Upper lobe of right lung (tissue), 1 donor: ENCODE data around the gene ROR2. TPM values are rescaled to one million over a fixed set of nuclear protein-coding genes. Genes with fewer than 3 reads are reported as not detected.

Source experiments
- ATAC-seq: fragments of 200-7000 bp; cut with Tn5 transposase; one replicate; pipeline ENCODE4 v1.9.1; 2020; ENCODE audit warnings: mild to moderate bottlenecking, moderate library complexity
- DNase-seq: peaks from one replicate; pipeline ENCODE4 v3.0.0-alpha.2; 2020
- H3K27ac ChIP-seq: fragments of 200-600 bp; one replicate; pipeline ENCODE4 v1.8.0; 2022
- H3K27me3 ChIP-seq: fragments of 200-600 bp; one replicate; pipeline ENCODE4 v1.8.0; 2022; ENCODE audit warnings: mild to moderate bottlenecking
- H3K36me3 ChIP-seq: fragments of 200-600 bp; one replicate; pipeline ENCODE4 v1.8.0; 2022
- H3K4me1 ChIP-seq: fragments of 200-600 bp; one replicate; pipeline ENCODE4 v1.8.0; 2022
- H3K4me3 ChIP-seq: fragments of 200-600 bp; one replicate; pipeline ENCODE4 v1.8.0; 2022; ENCODE audit warnings: mild to moderate bottlenecking
- H3K9me3 ChIP-seq: fragments of 200-600 bp; one replicate; pipeline ENCODE4 v1.8.0; 2022
- intact Hi-C: fragments of 100-400 bp; cut with DNase I; formaldehyde crosslinking; loops from one replicate; pipeline ENCODE4 v1.11.0; 2022
- total RNA-seq: library from RNA; stranded (reverse); fragmentation: NEBNext Ultra II Directional; extraction: Animal tissue kit (Norgen Biotek cat#: 25700); gene quantifications from one replicate; pipeline ENCODE4 v1.2.1, GENCODE V29; 2021
- TF ChIP-seq, protein P1 (sequence below): fragments of 200-600 bp; IDR thresholded peaks from one replicate; pipeline ENCODE4 v1.8.0; 2022; ENCODE audit warnings: antibody characterized with exemption
- donor health status: DM: no; HTN: yes; CAD: no; lungs with severe emphysema.

ROR2 gene
- total RNA-seq, 1 donor from 2014 or later = 5.5 TPM

DNA sequence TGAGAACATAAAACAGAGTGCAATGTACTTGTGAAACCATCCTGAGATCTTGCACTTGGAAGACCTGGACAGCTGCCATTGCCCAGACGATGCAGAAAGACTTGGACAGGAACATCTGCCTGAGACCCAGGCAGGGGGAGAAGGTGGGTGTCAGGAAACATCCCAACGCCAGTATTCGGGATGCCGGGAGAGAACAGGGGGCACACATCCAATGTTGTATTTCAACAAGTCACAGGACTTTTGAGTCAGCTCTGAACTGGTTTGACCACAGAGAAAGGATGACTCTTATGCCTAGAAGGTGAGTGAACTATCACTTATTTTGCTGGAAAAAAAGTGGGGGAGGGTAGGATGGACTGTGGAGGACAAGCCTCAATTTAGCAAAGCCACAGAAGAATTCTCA is 124.6 kb downstream of the ROR2 start:
- no peaks in the 10 kb centered on the region for H3K4me1 ChIP-seq
- H3K4me3 ChIP-seq = no peak overlapping the region
- no peaks in the 10 kb centered on the region for H3K9me3 ChIP-seq
- H3K36me3 ChIP-seq = no peaks in the 10 kb centered on the region
- no peak overlapping the region for H3K27ac ChIP-seq
- intact Hi-C loops = no loop called here
- TF ChIP-seq, protein P1, sequence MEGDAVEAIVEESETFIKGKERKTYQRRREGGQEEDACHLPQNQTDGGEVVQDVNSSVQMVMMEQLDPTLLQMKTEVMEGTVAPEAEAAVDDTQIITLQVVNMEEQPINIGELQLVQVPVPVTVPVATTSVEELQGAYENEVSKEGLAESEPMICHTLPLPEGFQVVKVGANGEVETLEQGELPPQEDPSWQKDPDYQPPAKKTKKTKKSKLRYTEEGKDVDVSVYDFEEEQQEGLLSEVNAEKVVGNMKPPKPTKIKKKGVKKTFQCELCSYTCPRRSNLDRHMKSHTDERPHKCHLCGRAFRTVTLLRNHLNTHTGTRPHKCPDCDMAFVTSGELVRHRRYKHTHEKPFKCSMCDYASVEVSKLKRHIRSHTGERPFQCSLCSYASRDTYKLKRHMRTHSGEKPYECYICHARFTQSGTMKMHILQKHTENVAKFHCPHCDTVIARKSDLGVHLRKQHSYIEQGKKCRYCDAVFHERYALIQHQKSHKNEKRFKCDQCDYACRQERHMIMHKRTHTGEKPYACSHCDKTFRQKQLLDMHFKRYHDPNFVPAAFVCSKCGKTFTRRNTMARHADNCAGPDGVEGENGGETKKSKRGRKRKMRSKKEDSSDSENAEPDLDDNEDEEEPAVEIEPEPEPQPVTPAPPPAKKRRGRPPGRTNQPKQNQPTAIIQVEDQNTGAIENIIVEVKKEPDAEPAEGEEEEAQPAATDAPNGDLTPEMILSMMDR = no peak
- no peaks in the 10 kb centered on the region for H3K27me3 ChIP-seq
- DNase-seq (no peak), ATAC-seq (no peak)

- H3K4me1 ChIP-seq = no peaks in the 10 kb centered on the region
- ATAC-seq (peak; percentile 65), DNase-seq (no peak)
- no peaks in the 10 kb centered on the region for H3K9me3 ChIP-seq
- TF ChIP-seq, protein P1 = no peak
- H3K27me3 ChIP-seq = no peaks in the 10 kb centered on the region
- no peak overlapping the region for H3K4me3 ChIP-seq
- intact Hi-C loops = no loop called here
- no peaks in the 10 kb centered on the region for H3K36me3 ChIP-seq
- peak overlapping the region; percentile 51 for H3K27ac ChIP-seq
These were observed 125.3 kb downstream of the ROR2 start for GRCh38 chr9:91824601-91825305.

DNA sequence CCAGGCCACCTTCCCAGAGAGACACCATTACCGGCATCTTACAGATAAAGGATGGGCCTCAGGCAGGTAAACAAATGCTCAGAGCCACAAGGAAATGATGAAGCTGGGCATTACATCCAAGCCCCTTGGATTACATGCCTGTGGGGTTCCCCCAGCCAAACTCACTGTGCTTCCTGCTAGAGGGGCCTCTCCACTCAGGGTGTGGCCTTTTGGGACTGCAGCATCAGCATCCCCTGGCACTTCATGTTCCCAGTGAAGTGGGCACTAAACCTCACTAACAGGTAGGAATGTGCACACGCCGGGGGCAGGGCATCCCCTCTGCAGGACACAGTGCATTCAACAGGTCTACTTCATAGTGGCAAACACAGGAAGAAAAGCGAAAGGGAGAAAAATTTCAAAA is 125.9 kb downstream of the ROR2 start:
- intact Hi-C loops = no loop called here
- Histone ChIP-seq H3K27ac (no peak overlapping the region), H3K4me3 (no peak overlapping the region), H3K4me1 (no peaks in the 10 kb centered on the region), H3K9me3 (no peaks in the 10 kb centered on the region), H3K27me3 (no peaks in the 10 kb centered on the region), H3K36me3 (no peaks in the 10 kb centered on the region)
- ATAC-seq (no peak), DNase-seq (no peak)
- TF ChIP-seq, protein P1 = no peak

DNA sequence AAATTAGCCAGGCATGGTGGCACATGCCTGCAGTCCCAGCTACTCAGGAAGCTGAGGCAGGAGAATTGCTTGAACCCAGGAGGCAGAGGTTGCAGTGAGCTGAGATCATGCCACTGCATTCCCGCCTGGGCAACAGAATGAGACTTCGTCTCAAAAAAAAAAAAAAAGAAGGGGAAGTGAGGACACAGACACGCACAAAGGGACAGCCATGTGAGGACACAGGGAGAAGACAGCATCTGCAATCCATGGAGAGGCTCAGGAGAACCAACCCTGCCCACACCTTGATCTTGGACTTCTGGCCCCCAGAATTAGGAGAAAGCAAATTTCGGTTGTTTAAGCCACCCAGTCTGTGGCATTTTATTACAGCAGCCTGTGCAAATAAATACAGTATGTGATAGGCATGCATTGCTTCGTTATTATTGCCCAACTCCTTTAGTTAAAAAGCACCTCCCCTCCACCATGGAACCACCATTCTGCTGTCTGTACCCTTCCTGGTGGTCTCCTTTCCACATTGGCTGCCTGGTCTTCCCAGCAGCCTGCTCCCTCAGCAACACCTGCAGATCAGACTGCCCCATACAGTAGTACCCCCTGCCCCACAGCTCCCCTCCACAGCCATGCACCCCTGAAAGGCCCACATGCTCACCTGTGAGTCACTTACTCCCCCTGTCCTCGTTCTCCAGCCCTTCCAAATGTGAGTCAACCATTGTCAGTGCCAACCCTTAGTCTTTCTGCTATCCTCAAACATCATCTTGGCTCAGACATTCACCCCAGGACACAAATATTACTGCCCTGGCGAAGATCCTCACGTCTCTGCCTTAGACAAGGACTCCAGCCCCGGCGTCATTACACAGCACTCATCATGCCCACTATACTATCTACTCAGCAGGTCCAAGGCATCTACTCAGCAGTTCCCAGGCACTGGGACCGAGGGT is 128.8 kb downstream of the ROR2 start:
- DNase-seq (no peak), ATAC-seq (no peak)
- intact Hi-C loops = no loop called here
- no peaks in the 10 kb centered on the region for H3K9me3 ChIP-seq
- peaks cover 3% of the 10 kb centered on the region for H3K4me1 ChIP-seq
- no peak overlapping the region for H3K4me3 ChIP-seq
- H3K27ac ChIP-seq = no peak overlapping the region
- H3K36me3 ChIP-seq = no peaks in the 10 kb centered on the region
- H3K27me3 ChIP-seq = no peaks in the 10 kb centered on the region
- TF ChIP-seq, protein P1 = no peak

DNA sequence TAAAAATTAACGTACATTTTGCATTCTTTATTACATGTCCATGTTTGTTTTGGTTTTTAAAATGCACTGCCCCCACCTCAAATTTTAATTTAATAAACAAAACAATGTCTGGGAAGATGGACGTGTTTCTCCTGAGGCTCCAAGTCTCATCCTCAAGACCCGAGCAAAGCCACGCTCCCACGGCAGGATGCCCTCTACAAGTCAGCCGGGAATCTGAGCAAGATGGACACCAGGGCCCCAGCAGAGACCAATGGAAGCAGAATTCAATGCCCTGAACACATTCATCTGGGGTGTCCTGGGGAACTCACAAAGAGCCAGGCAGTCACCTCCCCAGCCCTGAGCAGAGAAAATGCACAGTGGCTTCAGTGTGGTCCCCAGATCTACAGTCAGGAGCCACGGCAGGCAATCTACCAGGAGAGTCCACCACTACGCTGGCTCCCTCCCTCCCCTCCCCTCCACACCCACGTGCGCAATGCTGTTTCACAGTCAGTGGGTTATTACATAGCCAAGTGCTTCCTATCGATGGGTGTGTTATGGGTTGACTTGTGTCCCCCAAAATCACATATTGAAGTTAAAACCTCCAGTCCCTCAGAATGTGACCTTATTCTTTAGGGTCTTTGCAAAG is 129.8 kb downstream of the ROR2 start:
- Histone ChIP-seq H3K27me3 (no peaks in the 10 kb centered on the region), H3K4me1 (peaks cover 3% of the 10 kb centered on the region), H3K4me3 (no peak overlapping the region), H3K36me3 (no peaks in the 10 kb centered on the region), H3K27ac (no peak overlapping the region), H3K9me3 (no peaks in the 10 kb centered on the region)
- DNase-seq (no peak), ATAC-seq (no peak)
- TF ChIP-seq, protein P1 = no peak
- intact Hi-C loops = no loop called here
